Tibial nerve (tissue), 4 donors: ENCODE measurements around the gene NOS1AP. TPM values are rescaled to one million over a fixed set of nuclear protein-coding genes. Genes with fewer than 3 reads are reported as not detected.

Experiments used
- DNase-seq, 2 donors: peaks; one replicate each; pipeline ENCODE4 v3.0.0-alpha.2; 2019; ENCODE audit warnings: low spot score in 2 of 2
- H3K27ac ChIP-seq, 4 donors: fragments of 200-600 bp; sonication (generic) in 3 of 4; one replicate each; pipeline ENCODE4 v1.5.1; 2017 to 2019; ENCODE audit warnings: mild to moderate bottlenecking in 1 of 4
- H3K27me3 ChIP-seq, 2 donors: fragments of 200-600 bp; sonication (generic) in 1 of 2; one replicate each; pipeline versions ENCODE4 v1.5.1 to v1.6.0; 2017 to 2019
- H3K36me3 ChIP-seq, 3 donors: fragments of 200-600 bp; sonication (generic); one replicate each; pipeline ENCODE4 v1.5.1; 2018 to 2019
- H3K4me1 ChIP-seq, 4 donors: fragments of 200-600 bp; sonication (generic) in 3 of 4; one replicate each; pipeline ENCODE4 v1.5.1; 2017 to 2019
- H3K4me3 ChIP-seq, 4 donors: fragments of 200-600 bp; sonication (generic) in 3 of 4; one replicate each; pipeline ENCODE4 v1.5.1; 2017 to 2019; ENCODE audit warnings: mild to moderate bottlenecking in 1 of 4, moderate library complexity in 1 of 4
- H3K9me3 ChIP-seq, 4 donors: fragments of 200-600 bp; sonication (generic) in 3 of 4; one replicate each; pipeline ENCODE4 v1.5.1; 2017 to 2019
- EP300 ChIP-seq, 2 donors: sonication (generic); formaldehyde crosslinking; IDR thresholded peaks; one replicate each; pipeline ENCODE4 v1.6.1; 2017; ENCODE audit warnings: antibody characterized with exemption in 2 of 2, mild to moderate bottlenecking in 1 of 2
- POLR2A ChIP-seq, 2 donors: fragments of 450-650 bp; IDR thresholded peaks; one replicate each; pipeline ENCODE4 v1.6.1; 2017; ENCODE audit warnings: antibody characterized with exemption in 2 of 2, mild to moderate bottlenecking in 2 of 2, moderate library complexity in 2 of 2
- WGBS, 2 donors: methylation state at CpG; one replicate each; pipeline ENCODE4 v1.1.5; 2018; 5-methylcytosine and 5-hydroxymethylcytosine counted together
- total RNA-seq, 4 donors: library from RNA; depleted of rRNA; stranded (reverse); fragments of >200 nt; gene quantifications; one replicate each; pipeline ENCODE4 v1.1.0, GENCODE V29; 2016
- TF ChIP-seq, protein P1 (sequence below), 5 experiments: fragments of 200-600 bp in 3 of 5; fragments of 450-650 bp in 2 of 5; sonication (generic) in 3 of 5; IDR thresholded peaks; one replicate each; pipeline ENCODE4 v1.5.1; 2016 to 2019; ENCODE audit warnings: antibody characterized with exemption in 5 of 5, mild to moderate bottlenecking in 3 of 5, moderate library complexity in 2 of 5

The NOS1AP gene
- total RNA-seq, 4 donors from 2014 or later, result 2.7 to 11.2 (median 5.3) TPM

DNA sequence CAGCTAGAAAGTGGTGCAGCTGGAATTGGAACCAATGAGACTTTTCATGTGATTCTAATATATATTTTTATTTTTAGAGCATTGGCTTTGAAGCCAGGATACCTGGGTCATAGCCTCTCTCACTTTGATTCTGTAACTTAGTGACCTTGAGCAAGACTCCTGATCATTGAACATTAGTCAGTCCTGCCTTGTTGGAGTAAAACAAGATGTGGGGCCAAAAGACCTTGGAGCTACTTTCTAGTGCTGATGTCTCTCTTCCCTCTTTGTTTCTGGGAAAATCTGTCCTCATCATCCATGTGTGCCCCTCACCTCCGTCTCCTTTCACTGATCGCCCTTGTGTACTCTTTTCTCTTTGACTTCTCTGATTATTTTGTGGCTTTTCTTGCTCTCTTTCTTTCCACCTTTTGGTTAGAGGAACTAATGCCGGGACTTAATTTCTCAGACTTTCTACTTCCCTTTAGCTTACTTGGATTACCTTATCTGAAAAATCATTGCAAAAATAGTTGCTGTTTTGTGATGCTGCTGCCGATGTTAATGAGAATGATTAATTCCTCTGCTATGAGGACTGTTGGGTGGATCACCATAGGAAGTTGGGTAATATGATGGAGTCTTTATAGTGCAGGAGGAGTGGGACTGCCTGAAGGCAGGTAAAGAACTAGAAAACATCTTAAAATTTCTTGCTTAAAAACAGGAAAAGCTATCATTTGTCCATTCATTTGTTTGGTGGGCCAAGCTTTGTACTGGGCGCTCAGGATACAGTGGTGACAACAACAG, 72.0 kb downstream of the NOS1AP start:
- no peak for DNase-seq
- H3K27me3 ChIP-seq, result no peaks in the 10 kb centered on the region
- TF ChIP-seq POLR2A (IDR thresholded peaks at IDR 0.05) (no peak), EP300 (IDR thresholded peaks at IDR 0.05) (no peak)
- TF ChIP-seq, protein P1, sequence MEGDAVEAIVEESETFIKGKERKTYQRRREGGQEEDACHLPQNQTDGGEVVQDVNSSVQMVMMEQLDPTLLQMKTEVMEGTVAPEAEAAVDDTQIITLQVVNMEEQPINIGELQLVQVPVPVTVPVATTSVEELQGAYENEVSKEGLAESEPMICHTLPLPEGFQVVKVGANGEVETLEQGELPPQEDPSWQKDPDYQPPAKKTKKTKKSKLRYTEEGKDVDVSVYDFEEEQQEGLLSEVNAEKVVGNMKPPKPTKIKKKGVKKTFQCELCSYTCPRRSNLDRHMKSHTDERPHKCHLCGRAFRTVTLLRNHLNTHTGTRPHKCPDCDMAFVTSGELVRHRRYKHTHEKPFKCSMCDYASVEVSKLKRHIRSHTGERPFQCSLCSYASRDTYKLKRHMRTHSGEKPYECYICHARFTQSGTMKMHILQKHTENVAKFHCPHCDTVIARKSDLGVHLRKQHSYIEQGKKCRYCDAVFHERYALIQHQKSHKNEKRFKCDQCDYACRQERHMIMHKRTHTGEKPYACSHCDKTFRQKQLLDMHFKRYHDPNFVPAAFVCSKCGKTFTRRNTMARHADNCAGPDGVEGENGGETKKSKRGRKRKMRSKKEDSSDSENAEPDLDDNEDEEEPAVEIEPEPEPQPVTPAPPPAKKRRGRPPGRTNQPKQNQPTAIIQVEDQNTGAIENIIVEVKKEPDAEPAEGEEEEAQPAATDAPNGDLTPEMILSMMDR (IDR thresholded peaks at IDR 0.05), result no peak
- no peak overlapping the region for H3K27ac ChIP-seq
- WGBS, 2 donors, result 77 to 85% methylated on average over 5 of the region's 5 CpGs
- no peaks in the 10 kb centered on the region for H3K36me3 ChIP-seq
- no peaks in the 10 kb centered on the region for H3K9me3 ChIP-seq
- no peak overlapping the region for H3K4me3 ChIP-seq
- H3K4me1 ChIP-seq, result peaks cover 0 to 32% (median 0%) of the 10 kb centered on the region in 4 donors

DNA sequence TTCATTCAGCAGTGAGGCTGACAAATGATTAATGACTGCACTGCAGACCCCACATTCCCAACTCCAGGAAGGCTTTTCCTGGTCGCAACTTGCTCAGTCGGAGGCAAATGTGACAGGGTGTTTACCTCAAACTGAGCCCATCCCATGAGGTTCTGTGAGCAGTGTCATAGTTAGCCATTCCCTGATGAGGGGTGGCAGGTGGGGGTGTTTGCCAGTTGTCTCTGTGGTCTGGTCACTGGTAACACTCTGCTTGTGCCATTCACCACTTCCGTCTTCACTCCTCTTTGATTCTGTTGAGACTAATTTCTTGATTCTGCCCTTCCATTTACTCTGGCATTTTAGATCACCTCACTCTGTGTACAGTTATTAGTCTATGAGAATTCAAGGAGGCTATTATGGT, 73.5 kb downstream of the NOS1AP start:
- Histone ChIP-seq H3K27ac (no peak overlapping the region), H3K27me3 (no peaks in the 10 kb centered on the region), H3K9me3 (no peaks in the 10 kb centered on the region), H3K4me3 (no peak overlapping the region), H3K4me1 (peaks cover 0 to 20% (median 0%) of the 10 kb centered on the region in 4 donors), H3K36me3 (no peaks in the 10 kb centered on the region)
- DNase-seq, result no peak
- TF ChIP-seq, protein P1 (IDR thresholded peaks at IDR 0.05), result no peak
- TF ChIP-seq POLR2A (IDR thresholded peaks at IDR 0.05) (no peak), EP300 (IDR thresholded peaks at IDR 0.05) (no peak)
- WGBS, 2 donors, result 72 to 79% methylated on average over 3 of the region's 3 CpGs

DNA sequence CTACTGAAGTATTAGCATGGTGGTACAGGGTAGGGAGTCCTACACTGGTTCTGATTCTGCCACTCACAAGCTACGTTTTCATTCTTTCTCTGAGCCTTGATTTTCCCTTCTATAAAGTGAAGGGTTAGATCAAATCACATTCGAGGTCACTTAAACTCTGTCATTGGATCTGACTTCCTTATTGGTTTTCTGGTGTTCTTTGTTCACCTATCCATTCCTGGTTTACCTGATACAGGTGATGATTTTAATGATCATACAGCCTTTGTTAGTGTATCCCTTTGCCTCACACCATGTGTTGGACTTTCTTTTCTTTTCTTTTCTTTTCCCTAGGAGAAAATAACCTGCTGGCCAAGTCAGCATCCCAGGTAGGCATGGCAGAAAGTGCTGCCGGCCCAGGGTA, 74.8 kb downstream of the NOS1AP start:
- Histone ChIP-seq H3K4me1 (peaks cover 0 to 20% (median 0%) of the 10 kb centered on the region in 4 donors), H3K4me3 (no peak overlapping the region), H3K9me3 (no peaks in the 10 kb centered on the region), H3K27me3 (no peaks in the 10 kb centered on the region), H3K27ac (no peak overlapping the region), H3K36me3 (no peaks in the 10 kb centered on the region)
- no peak for DNase-seq
- WGBS, 2 donors, result 58% methylated on average over 3 of the region's 3 CpGs
- TF ChIP-seq POLR2A (IDR thresholded peaks at IDR 0.05), result no peak
- TF ChIP-seq, protein P1 (IDR thresholded peaks at IDR 0.05), result no peak
- TF ChIP-seq EP300 (IDR thresholded peaks at IDR 0.05), result no peak

DNA sequence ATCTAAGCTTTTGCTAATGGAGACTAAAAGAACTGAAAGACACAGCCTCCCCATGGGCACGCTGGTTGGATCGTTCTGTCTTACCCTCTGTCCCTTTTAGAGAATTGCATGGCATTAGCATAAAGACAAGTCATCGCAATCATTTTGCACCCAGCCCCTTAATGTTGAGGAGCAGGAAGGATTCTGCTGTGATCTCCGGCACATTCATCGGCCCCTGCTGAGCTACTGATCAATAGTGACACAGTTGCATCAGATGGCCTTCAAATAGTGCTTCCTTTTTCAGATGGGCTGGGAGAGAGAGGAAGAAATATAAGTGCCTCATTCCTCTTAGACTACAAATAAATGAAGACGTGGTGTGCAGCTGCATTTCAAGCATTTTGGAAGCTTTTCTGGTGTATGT, 75.4 kb downstream of the NOS1AP start:
- WGBS, 2 donors, result 38 to 50% methylated on average over 6 of the region's 6 CpGs

More for the DNA sequence above, 75.4 kb downstream of the NOS1AP start:
- Histone ChIP-seq H3K9me3 (no peaks in the 10 kb centered on the region), H3K27ac (no peak overlapping the region), H3K4me1 (peaks cover 0 to 20% (median 0%) of the 10 kb centered on the region in 4 donors), H3K4me3 (no peak overlapping the region), H3K27me3 (no peaks in the 10 kb centered on the region), H3K36me3 (no peaks in the 10 kb centered on the region)
- no peak for DNase-seq
- TF ChIP-seq, protein P1 (IDR thresholded peaks at IDR 0.05), result no peak
- no peak for TF ChIP-seq POLR2A (IDR thresholded peaks at IDR 0.05)
- TF ChIP-seq EP300 (IDR thresholded peaks at IDR 0.05), result no peak
